ENCODE data around the gene FUT9. TPM values are rescaled to one million over a fixed set of nuclear protein-coding genes. Genes with fewer than 3 reads are reported as not detected.

Gene FUT9
- total and polyA plus RNA-seq, 10 of the 15 experiments (the other 5 are each of a cell fraction or from before 2014, with no cell fraction given), result not detected

DNA sequence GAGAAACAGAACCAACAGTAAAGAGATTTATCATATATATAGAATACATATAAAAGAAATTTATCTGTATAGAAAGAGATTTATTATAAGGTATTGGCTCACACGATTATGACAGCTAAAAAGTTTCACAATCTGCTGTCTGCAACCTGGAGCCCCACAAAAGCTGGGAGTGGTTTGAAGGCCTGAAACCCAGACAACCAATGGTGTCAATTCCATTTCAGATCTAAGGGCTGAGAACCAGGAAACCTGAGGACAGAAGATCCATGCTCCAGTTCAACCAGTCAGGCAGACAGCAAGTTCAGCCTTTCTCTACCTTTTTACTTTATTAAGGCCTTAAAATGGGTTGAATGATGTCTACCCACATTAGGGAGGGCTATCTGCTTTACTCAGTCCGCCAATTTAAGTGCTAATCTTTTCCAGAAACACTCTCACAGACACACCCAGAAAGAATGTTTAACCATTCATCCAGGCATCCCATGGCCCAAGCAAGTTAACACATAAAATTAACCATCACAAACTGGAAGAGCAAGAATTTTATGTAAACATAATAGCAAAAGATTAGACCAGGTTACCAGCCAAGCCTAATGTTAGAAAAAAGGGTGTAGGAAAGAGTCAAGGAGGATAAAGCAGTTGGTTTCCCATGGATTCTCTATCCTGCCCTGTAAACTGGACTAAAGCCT, 170.9 kb downstream of the FUT9 start:
- no peaks in the 10 kb centered on the region for H3K79me2 ChIP-seq (ENCODE audit: control insufficient read depth, insufficient read depth, low read length)
- WGBS (ENCODE audit: insufficient coverage, insufficient replicate concordance, low lambda C conversion rate, missing lambda C conversion rate), result 4% methylated on average over 2 of the region's 2 CpGs
- intact Hi-C loops (cut with micrococcal nuclease; ENCODE audit: unreplicated experiment) (no loop called here), in situ Hi-C loops (cut with MboI) (no loop called here)
- H3K9ac ChIP-seq (ENCODE audit: control insufficient read depth, insufficient read depth, low read length), result no peak overlapping the region
- FAIRE-seq (no peak), DNase-seq (ENCODE audit: low read depth, low spot score) (no peak), ATAC-seq (no peak)
- H3K27ac ChIP-seq (ENCODE audit: control insufficient read depth, insufficient read depth), result no peak overlapping the region
- ChIA-PET CTCF (no interaction called here), RAD21 (ENCODE audit: unreplicated experiment) (no interaction called here), POLR2A (no interaction called here), SMC1A (ENCODE audit: uncharacterized antibody, unreplicated experiment) (interaction anchor here (0.8 kb wide), 2 partner anchors 9 kb away, joined by 3 read pairs; no protein-coding TSS in a partner anchor)
- no peak overlapping the region for H2AFZ ChIP-seq (ENCODE audit: control insufficient read depth, low read depth, low read length)
- no peaks in the 10 kb centered on the region for H4K20me1 ChIP-seq (ENCODE audit: control insufficient read depth, insufficient read depth)
- no peak overlapping the region for H3K4me3 ChIP-seq
- no TSS peak for BruUV-seq (replicated peaks)
- no peak overlapping the region for H3K4me2 ChIP-seq (ENCODE audit: control insufficient read depth, insufficient read depth)
- TF ChIP-seq, protein P1, sequence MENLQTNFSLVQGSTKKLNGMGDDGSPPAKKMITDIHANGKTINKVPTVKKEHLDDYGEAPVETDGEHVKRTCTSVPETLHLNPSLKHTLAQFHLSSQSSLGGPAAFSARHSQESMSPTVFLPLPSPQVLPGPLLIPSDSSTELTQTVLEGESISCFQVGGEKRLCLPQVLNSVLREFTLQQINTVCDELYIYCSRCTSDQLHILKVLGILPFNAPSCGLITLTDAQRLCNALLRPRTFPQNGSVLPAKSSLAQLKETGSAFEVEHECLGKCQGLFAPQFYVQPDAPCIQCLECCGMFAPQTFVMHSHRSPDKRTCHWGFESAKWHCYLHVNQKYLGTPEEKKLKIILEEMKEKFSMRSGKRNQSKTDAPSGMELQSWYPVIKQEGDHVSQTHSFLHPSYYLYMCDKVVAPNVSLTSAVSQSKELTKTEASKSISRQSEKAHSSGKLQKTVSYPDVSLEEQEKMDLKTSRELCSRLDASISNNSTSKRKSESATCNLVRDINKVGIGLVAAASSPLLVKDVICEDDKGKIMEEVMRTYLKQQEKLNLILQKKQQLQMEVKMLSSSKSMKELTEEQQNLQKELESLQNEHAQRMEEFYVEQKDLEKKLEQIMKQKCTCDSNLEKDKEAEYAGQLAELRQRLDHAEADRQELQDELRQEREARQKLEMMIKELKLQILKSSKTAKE (IDR thresholded peaks at IDR 0.05; ENCODE audit: low read depth, poor library complexity, severe bottlenecking), result no peak
- TF ChIP-seq BHLHE40 (IDR thresholded peaks at IDR 0.05; ENCODE audit: borderline replicate concordance in 1 of 2, low read depth in 2 of 2, low read length in 1 of 2) (no peak), NFXL1 (IDR thresholded peaks at IDR 0.05; ENCODE audit: borderline replicate concordance) (no peak)
- no peaks in the 10 kb centered on the region for H3K27me3 ChIP-seq (replicated peaks in 1 of 2; ENCODE audit: control insufficient read depth in 2 of 2, insufficient read depth in 2 of 2, low read length in 1 of 2)
- no peaks in the 10 kb centered on the region for H3K4me1 ChIP-seq (ENCODE audit: control insufficient read depth, insufficient read depth, low read length)
- H3K36me3 ChIP-seq (ENCODE audit: control insufficient read depth in 2 of 2, insufficient read depth in 2 of 2, low read length in 1 of 2), result no peaks in the 10 kb centered on the region
- H3K9me3 ChIP-seq (replicated peaks; ENCODE audit: control insufficient read depth, insufficient read depth, low read length), result no peaks in the 10 kb centered on the region

DNA sequence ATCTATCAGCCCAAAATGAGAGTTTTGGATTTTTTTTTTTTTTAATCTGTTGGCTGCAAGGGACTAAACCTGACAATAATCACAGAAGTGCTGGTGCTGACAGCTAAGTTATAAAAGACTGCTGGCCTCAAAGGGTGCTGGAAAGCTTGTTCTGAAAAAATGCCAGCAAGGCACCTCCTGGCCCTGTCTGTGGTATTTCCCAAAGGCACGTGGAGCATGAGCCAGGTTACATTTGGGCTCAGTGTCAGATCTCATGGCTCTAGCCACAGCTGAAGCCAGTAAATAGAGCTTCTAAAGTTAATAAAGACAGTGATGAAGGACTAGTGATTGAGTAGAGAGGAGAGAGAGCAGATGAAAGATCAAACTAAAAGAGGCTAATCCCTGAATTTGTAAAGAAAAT, 178.9 kb downstream of the FUT9 start:
- 6% methylated on average over 1 of the region's 1 CpG for WGBS (ENCODE audit: insufficient coverage, insufficient replicate concordance, low lambda C conversion rate, missing lambda C conversion rate)
- DNase-seq (ENCODE audit: low read depth, low spot score) (no peak), FAIRE-seq (no peak), ATAC-seq (no peak)
- SMC1A ChIA-PET (ENCODE audit: uncharacterized antibody, unreplicated experiment), result interaction anchor here (0.6 kb wide), 1 partner anchor 672 kb away, joined by 3 read pairs; no protein-coding TSS in a partner anchor
- Histone ChIP-seq H3K4me2 (ENCODE audit: control insufficient read depth, insufficient read depth) (no peak overlapping the region), H4K20me1 (ENCODE audit: control insufficient read depth, insufficient read depth) (no peaks in the 10 kb centered on the region), H3K79me2 (ENCODE audit: control insufficient read depth, insufficient read depth, low read length) (no peaks in the 10 kb centered on the region), H3K9ac (ENCODE audit: control insufficient read depth, insufficient read depth, low read length) (no peak overlapping the region), H3K27me3 (replicated peaks in 1 of 2; ENCODE audit: control insufficient read depth in 2 of 2, insufficient read depth in 2 of 2, low read length in 1 of 2) (no peaks in the 10 kb centered on the region), H3K4me1 (ENCODE audit: control insufficient read depth, insufficient read depth, low read length) (no peaks in the 10 kb centered on the region), H3K9me3 (replicated peaks; ENCODE audit: control insufficient read depth, insufficient read depth, low read length) (no peaks in the 10 kb centered on the region), H3K27ac (ENCODE audit: control insufficient read depth, insufficient read depth) (no peak overlapping the region), H3K4me3 (no peak overlapping the region), H2AFZ (ENCODE audit: control insufficient read depth, low read depth, low read length) (no peak overlapping the region), H3K36me3 (ENCODE audit: control insufficient read depth in 2 of 2, insufficient read depth in 2 of 2, low read length in 1 of 2) (no peaks in the 10 kb centered on the region)
- BruUV-seq (replicated peaks), result no TSS peak
- CTCF ChIA-PET, result no interaction called here
- POLR2A ChIA-PET, result no interaction called here
- RAD21 ChIA-PET (ENCODE audit: unreplicated experiment), result no interaction called here
- intact Hi-C loops (cut with micrococcal nuclease; ENCODE audit: unreplicated experiment) (no loop called here), in situ Hi-C loops (cut with MboI) (no loop called here)
- TF ChIP-seq PML (IDR thresholded peaks at IDR 0.05; ENCODE audit: low read length) (no peak), SMAD5 (IDR thresholded peaks at IDR 0.05; ENCODE audit: low read depth) (no peak), ATF7 (IDR thresholded peaks at IDR 0.05; ENCODE audit: low read depth) (no peak), TBL1XR1 (IDR thresholded peaks at IDR 0.05; ENCODE audit: low read depth, low read length) (no peak), YY1 (IDR thresholded peaks at IDR 0.05; ENCODE audit: low read depth, low read length) (no peak), BHLHE40 (IDR thresholded peaks at IDR 0.05; ENCODE audit: borderline replicate concordance in 1 of 2, low read depth in 2 of 2, low read length in 1 of 2) (no peak), EGR1 (IDR thresholded peaks at IDR 0.05; ENCODE audit: borderline replicate concordance in 1 of 2, low read depth in 2 of 2, low read length in 2 of 2) (no peak), STAT1 (conservative IDR thresholded peaks at IDR 0.05) (no peak), JUNB (IDR thresholded peaks at IDR 0.05) (no peak), SPI1 (IDR thresholded peaks at IDR 0.05; ENCODE audit: borderline replicate concordance, insufficient read depth, low read depth, low read length) (no peak), CREB1 (IDR thresholded peaks at IDR 0.05; ENCODE audit: low read depth) (no peak), POLR2AphosphoS2 (IDR thresholded peaks at IDR 0.05; ENCODE audit: low read depth, low read length) (no peak), IKZF2 (IDR thresholded peaks at IDR 0.05) (no peak), TCF7 (IDR thresholded peaks at IDR 0.05; ENCODE audit: borderline replicate concordance) (no peak), RELA (IDR thresholded peaks at IDR 0.05; ENCODE audit: borderline replicate concordance, partially characterized antibody) (no peak), IKZF1 (conservative IDR thresholded peaks at IDR 0.05) (no peak)

Measured in GM12878 (cell line).